ENCODE measurements around the gene MUC7. TPM values are rescaled to one million over a fixed set of nuclear protein-coding genes. Genes with fewer than 3 reads are reported as not detected.

The MUC7 gene
- polyA plus RNA-seq, 1 donor (not counting 4 experiments of a cell fraction or from before 2014, with no cell fraction given), result not detected

DNA sequence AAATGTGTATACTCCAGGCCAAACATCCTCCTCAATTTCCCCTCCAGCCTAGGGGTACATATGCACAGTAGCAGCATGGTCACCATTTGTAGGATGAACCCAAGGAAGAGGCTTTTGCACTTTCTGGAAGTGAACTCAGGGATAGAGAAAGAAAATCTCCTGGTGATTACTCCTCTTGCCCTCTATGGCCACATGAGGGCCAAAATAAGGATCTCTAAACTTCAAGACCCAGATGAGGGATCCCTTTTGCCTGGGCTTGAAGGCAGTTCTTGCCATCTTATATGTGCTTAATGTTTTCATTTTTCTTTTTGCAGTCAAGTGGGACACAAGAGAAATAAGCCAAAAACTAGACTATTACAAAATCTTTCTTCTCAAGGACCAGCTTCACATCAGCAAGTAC, 29.5 kb upstream of the MUC7 start:
- dilution Hi-C loops (cut with MboI; ENCODE audit: extremely low pct_ligation_motif_present, low sequenced_read_pairs), result no loop called here
- H2AFZ ChIP-seq (ENCODE audit: control insufficient read depth, low read length), result no peak overlapping the region
- H3K36me3 ChIP-seq (ENCODE audit: control insufficient read depth in 2 of 2, extremely low read depth in 1 of 2, insufficient read depth in 2 of 2, low read length in 2 of 2), result no peaks in the 10 kb centered on the region
- H3K4me3 ChIP-seq (ENCODE audit: control insufficient read depth in 2 of 3, extremely low read depth in 1 of 3, insufficient read depth in 2 of 3, low read depth in 1 of 3, low read length in 3 of 3), result no peak overlapping the region
- TF ChIP-seq, protein P1, sequence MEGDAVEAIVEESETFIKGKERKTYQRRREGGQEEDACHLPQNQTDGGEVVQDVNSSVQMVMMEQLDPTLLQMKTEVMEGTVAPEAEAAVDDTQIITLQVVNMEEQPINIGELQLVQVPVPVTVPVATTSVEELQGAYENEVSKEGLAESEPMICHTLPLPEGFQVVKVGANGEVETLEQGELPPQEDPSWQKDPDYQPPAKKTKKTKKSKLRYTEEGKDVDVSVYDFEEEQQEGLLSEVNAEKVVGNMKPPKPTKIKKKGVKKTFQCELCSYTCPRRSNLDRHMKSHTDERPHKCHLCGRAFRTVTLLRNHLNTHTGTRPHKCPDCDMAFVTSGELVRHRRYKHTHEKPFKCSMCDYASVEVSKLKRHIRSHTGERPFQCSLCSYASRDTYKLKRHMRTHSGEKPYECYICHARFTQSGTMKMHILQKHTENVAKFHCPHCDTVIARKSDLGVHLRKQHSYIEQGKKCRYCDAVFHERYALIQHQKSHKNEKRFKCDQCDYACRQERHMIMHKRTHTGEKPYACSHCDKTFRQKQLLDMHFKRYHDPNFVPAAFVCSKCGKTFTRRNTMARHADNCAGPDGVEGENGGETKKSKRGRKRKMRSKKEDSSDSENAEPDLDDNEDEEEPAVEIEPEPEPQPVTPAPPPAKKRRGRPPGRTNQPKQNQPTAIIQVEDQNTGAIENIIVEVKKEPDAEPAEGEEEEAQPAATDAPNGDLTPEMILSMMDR (optimal IDR thresholded peaks at IDR 0.05 in 1 of 3, IDR thresholded peaks at IDR 0.05 in 1 of 3, conservative IDR thresholded peaks at IDR 0.05 in 1 of 3; ENCODE audit: extremely low read depth in 1 of 3, insufficient read depth in 2 of 3, low read length in 3 of 3), result no peak
- no peak for TF ChIP-seq EZH2 (IDR thresholded peaks at IDR 0.05; ENCODE audit: low read length)
- no peaks in the 10 kb centered on the region for H3K27me3 ChIP-seq (ENCODE audit: control insufficient read depth, extremely low read depth, insufficient read depth, low read length)
- no peak overlapping the region for H3K9ac ChIP-seq (ENCODE audit: control insufficient read depth, extremely low read depth, insufficient read depth, low read length)
- H3K4me2 ChIP-seq (ENCODE audit: control insufficient read depth, extremely low read depth, insufficient read depth, low read depth, low read length), result no peak overlapping the region
- no peaks in the 10 kb centered on the region for H3K4me1 ChIP-seq (ENCODE audit: control insufficient read depth, extremely low read depth, insufficient read depth, low read length)
- DNase-seq (ENCODE audit: low read depth, low spot score) (no peak), FAIRE-seq (no peak)
- H3K27ac ChIP-seq (ENCODE audit: control insufficient read depth, insufficient read depth, low read length), result no peak overlapping the region
- H3K9me1 ChIP-seq (ENCODE audit: control insufficient read depth, extremely low read depth, insufficient read depth, low read length), result no peaks in the 10 kb centered on the region
- no peaks in the 10 kb centered on the region for H3K79me2 ChIP-seq (ENCODE audit: control insufficient read depth, insufficient read depth, low read length)
- H4K20me1 ChIP-seq (ENCODE audit: control insufficient read depth, extremely low read depth, insufficient read depth, low read length), result no peaks in the 10 kb centered on the region
- H3K9me3 ChIP-seq (ENCODE audit: control insufficient read depth, low read depth, low read length), result no peaks in the 10 kb centered on the region

DNA sequence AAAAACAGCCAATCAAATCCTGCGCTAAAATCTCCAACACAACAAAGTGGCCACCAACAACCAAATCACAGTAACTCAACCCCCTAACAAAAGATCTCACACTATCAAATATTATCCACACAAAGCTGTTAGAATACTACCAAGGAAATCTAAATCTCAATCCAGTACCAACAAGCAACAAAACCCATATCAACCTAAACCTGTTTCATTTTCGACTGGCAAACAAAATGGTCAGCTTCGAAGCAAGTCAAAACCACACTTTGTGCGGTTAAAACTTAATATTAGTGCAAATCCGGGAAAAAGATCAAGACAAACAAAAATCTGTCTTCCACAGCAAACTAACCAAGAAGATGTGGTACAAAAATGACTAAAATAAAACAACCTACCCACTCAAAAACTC, 28.7 kb upstream of the MUC7 start:
- Histone ChIP-seq H3K27me3 (ENCODE audit: control insufficient read depth, extremely low read depth, insufficient read depth, low read length) (no peaks in the 10 kb centered on the region), H3K79me2 (ENCODE audit: control insufficient read depth, insufficient read depth, low read length) (no peaks in the 10 kb centered on the region), H3K36me3 (ENCODE audit: control insufficient read depth in 2 of 2, extremely low read depth in 1 of 2, insufficient read depth in 2 of 2, low read length in 2 of 2) (no peaks in the 10 kb centered on the region), H3K4me3 (ENCODE audit: control insufficient read depth in 2 of 3, extremely low read depth in 1 of 3, insufficient read depth in 2 of 3, low read depth in 1 of 3, low read length in 3 of 3) (no peak overlapping the region), H3K9ac (ENCODE audit: control insufficient read depth, extremely low read depth, insufficient read depth, low read length) (no peak overlapping the region), H3K9me1 (ENCODE audit: control insufficient read depth, extremely low read depth, insufficient read depth, low read length) (no peaks in the 10 kb centered on the region), H3K27ac (ENCODE audit: control insufficient read depth, insufficient read depth, low read length) (no peak overlapping the region), H3K9me3 (ENCODE audit: control insufficient read depth, low read depth, low read length) (no peaks in the 10 kb centered on the region), H3K4me2 (ENCODE audit: control insufficient read depth, extremely low read depth, insufficient read depth, low read depth, low read length) (no peak overlapping the region), H2AFZ (ENCODE audit: control insufficient read depth, low read length) (no peak overlapping the region), H4K20me1 (ENCODE audit: control insufficient read depth, extremely low read depth, insufficient read depth, low read length) (no peaks in the 10 kb centered on the region), H3K4me1 (ENCODE audit: control insufficient read depth, extremely low read depth, insufficient read depth, low read length) (no peaks in the 10 kb centered on the region)
- DNase-seq (ENCODE audit: low read depth, low spot score) (no peak), FAIRE-seq (no peak)
- no peak for TF ChIP-seq EZH2 (IDR thresholded peaks at IDR 0.05; ENCODE audit: low read length)
- TF ChIP-seq, protein P1 (optimal IDR thresholded peaks at IDR 0.05 in 1 of 3, IDR thresholded peaks at IDR 0.05 in 1 of 3, conservative IDR thresholded peaks at IDR 0.05 in 1 of 3; ENCODE audit: extremely low read depth in 1 of 3, insufficient read depth in 2 of 3, low read length in 3 of 3), result no peak
- dilution Hi-C loops (cut with MboI; ENCODE audit: extremely low pct_ligation_motif_present, low sequenced_read_pairs), result no loop called here

Data from keratinocyte (primary cell).